GM19099 (cell line): ENCODE results near the gene PPFIA1.

Experiments used
- POLR2A ChIP-seq: IDR thresholded peaks from 3 replicates; pipeline ENCODE4 v1.6.1; 2011; ENCODE audit warnings: low read depth; ENCODE audit not compliant: insufficient read length; ENCODE audit errors: extremely low read depth

Gene PPFIA1

DNA sequence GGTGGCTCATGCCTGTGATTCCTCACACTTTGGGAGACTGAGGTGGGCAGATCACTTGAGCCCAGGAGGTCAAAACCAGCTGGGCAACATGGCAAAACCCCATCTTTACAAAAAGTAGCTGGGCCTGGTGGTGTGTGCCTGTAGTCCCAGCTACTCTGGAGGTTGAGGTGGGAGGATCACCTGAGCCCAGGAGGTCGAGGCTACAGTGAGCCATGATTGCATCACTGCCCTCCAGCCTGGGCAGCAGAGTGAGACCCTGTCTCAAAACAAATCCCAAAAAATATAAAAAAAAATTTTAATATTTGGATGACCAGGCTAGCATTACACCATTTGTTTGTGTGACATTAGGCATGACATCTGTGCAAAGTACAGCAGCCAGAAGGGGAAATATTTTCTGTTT, 78.1 kb downstream of the PPFIA1 start:
- TF ChIP-seq POLR2A: no peak

DNA sequence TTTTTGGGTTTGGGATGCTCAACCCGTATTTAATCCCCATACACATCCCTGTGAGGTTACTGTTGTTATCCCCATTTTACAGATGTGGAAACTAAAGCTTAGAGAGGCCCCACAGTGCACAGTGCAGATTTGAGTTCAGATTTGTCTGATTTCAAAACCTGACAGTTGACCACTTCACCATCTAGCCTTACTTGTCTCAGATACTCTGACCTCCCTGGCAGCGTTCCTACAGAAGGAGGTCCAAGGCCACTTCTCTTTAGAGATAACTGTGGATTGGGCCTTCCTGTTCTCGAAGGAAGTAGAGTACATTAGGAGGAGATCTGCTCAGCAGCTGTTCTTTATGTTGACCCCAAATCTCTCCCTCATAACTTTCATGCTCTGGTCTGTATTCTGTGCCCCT, 81.2 kb downstream of the PPFIA1 start:
- no peak for TF ChIP-seq POLR2A

- TF ChIP-seq POLR2A: no peak
Measured at GRCh38 chr11:70352100-70352499, 81.6 kb downstream of the PPFIA1 start.

DNA sequence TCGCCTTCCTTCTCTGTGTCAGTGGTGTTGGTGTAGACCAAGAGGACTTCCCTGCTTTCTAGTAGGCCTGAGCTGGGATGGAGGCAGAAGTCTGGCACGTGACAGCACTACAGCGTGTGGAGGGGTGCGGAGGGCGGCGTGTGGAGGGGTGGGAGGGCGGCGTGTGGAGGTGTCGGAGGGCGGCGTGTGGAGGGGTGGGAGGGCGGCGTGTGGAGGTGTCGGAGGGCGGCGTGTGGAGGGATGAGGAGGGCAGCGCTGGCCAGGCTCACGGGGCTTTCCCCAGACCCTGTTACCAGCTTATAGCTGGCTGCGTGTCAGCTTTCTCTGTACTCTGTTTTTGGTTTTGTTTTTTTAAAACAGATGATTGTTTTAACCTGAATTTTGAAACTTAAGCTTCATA, 82.1 kb downstream of the PPFIA1 start:
- TF ChIP-seq POLR2A: no peak

GRCh38 chr11:70353329-70353728, 82.8 kb downstream of the PPFIA1 start:
- TF ChIP-seq POLR2A: no peak

- TF ChIP-seq POLR2A: no peak
Measured at GRCh38 chr11:70353900-70354568, 83.5 kb downstream of the PPFIA1 start.

- TF ChIP-seq POLR2A: no peak
Measured at GRCh38 chr11:70354629-70355028, 84.1 kb downstream of the PPFIA1 start.

DNA sequence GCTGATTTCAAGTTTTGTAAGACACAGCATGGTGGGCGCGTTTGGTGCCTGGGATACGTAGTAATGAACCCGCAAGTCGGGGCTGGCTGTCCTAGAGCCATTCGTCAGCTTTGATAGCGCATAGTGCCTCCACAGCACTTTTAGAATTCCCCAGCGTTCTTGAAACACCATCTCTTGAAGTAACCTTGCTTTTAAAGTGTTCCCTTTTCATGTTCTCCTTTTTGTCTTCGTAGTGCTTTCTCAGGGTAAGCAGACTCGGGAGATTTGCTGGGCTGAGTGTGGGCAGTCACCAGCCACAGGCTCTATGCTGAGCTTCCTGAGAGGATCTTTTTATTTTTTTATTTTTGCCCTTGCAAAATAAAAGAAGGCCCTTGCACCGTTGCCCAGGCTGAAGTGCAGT, 88.3 kb downstream of the PPFIA1 start:
- TF ChIP-seq POLR2A: no peak

DNA sequence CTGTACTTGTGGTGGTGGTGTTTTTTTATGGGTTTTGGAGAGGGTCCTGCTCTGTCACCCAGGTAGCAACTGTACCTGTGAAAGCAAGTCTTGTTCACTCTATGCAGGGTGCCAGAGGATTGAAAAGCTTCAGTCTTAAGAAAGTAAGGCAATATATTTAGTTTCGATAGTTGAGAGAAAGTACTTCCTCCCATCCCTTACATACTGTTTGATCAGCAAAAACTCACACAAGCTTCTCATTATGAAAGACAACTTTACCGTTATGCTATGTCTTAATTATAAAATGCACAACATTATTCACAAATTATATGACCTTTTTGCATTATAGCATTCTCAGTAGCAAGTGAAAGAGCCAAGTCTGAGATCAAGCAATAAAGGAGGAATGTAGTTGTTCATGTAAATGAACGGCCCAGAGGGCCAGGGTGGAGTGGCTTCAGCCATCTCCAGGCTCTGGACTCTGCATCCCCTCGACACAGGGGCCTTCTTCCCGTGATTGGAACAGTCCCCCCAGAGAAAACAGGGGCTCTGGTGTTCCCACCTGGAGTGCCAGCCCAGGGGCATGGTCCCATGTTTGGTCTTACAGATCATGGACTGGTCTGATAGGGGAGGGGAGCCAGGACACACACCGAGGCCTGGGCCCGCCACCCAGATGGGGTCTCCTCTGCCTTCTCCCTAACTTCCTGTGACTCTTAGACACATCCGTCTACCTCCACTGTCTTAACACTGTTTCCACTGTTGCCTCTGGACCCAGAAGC, 89.1 kb downstream of the PPFIA1 start:
- TF ChIP-seq POLR2A: no peak

GRCh38 chr11:70360211-70360610, 89.7 kb downstream of the PPFIA1 start:
- TF ChIP-seq POLR2A: no peak

DNA sequence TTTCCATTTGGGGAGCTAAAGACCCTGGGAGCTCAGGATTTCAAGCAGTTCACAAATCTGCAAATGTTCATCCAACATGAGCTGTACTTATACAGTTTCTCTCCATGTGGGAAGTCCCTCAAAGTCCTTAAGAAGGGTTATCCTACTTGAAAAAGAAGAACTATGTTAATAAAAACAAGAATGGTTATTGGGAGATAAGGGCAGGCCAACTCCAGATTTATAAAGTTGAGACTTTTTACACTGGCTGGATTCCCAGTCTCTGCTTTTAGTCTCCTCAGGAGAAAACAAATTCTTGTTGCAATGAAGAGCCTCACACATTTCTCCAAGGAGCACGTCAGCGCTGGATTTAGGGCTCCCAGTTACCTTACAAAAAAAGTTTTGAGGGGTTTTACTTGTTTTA, 93.7 kb downstream of the PPFIA1 start:
- TF ChIP-seq POLR2A: no peak

DNA sequence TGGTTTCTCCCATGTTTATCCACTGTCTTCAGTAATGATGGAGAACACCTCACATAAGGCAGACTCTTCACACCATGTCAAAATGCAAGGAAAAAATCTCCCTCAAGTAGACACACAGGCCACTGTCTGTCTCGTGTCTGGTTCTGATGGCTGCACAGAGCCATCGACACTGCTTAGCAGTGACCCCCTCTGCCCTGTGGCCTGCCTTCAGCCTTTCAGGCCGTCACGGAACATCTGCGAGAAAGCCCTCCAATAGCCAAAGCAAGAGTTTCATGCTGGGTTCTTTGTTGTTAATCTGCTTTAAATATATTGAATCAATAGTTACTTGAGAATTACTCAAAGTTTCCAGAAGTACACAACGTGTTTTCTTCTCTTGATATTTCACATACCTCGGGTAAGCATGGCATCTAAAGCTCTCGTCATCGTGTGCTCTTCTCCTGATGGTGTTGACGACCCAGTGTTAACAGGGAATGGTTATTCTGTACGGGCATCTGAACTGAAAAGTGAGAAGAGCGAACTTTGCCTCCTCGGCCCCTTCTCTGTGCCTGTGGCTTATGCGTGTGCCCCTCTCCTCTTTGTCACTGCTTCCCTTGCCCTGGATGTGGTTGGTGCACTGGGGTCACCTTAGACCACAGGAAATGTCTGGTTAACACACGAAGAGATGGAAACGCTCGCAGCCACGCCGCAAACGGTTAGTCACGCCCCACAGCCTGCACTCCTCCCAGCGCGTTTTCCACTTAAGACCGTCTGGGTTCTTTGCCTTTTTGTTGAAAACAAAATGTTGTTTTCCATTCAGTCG, 94.5 kb downstream of the PPFIA1 start:
- TF ChIP-seq POLR2A: no peak

DNA sequence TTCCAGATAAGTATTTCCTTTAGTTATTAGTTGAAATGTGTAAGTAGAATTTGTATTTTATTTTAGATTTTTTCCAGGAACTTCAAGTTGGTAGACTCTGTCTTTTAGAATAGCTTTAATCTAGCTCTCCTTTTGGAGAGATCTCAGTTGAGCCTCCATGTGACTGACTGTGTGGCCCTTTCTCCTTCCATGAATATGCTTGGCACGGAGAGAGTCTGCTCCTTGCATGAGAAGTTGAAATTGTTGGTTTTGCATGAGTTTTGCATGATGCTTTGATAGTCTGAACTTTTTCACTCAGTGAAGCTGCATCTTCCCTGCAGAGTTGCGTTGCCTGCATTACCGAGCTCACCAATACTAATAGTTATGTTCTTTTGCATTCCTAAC, 95.0 kb downstream of the PPFIA1 start:
- no peak for TF ChIP-seq POLR2A

- no peak for TF ChIP-seq POLR2A
Measured at GRCh38 chr11:70367071-70367470, 96.6 kb downstream of the PPFIA1 start.

GRCh38 chr11:70368961-70369360, 98.5 kb downstream of the PPFIA1 start:
- no peak for TF ChIP-seq POLR2A

GRCh38 chr11:70371241-70371640, 100.8 kb downstream of the PPFIA1 start:
- TF ChIP-seq POLR2A: no peak

DNA sequence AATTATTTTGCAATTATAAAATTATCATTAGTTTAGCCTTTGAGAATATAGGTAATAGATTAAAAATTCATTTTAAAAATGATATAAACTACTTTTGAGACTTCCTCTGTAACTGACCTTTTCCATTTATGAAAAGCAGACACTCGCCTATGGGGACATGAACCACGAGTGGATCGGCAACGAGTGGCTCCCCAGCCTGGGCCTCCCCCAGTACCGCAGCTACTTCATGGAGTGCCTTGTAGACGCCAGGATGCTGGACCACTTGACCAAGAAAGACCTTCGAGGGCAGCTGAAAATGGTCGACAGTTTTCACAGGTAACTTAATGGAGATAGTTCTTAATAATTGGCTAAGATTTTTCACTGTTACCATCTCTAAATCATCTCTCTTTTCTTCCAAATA, 101.6 kb downstream of the PPFIA1 start:
- TF ChIP-seq POLR2A: no peak

GRCh38 chr11:70376621-70377020, 106.1 kb downstream of the PPFIA1 start:
- no peak for TF ChIP-seq POLR2A
